Colon (tissue), 2 donors: ENCODE data around the gene CCL11.

ENCODE experiments used
- FAIRE-seq: peaks from 2 replicates; lab custom pipeline; 2012; peaks lifted over from hg19 to GRCh38; lab: Jason Lieb, UNC
- donor health status: control.
- donor health status: control.

Gene CCL11

GRCh38 chr17:34285286-34285792, at the start of gene CCL11:
Gene CCL11, plus strand, starts transcription at chr17:34285742. Its CDS starts 67 bp downstream, at chr17:34285809.
- FAIRE-seq = no peak

DNA sequence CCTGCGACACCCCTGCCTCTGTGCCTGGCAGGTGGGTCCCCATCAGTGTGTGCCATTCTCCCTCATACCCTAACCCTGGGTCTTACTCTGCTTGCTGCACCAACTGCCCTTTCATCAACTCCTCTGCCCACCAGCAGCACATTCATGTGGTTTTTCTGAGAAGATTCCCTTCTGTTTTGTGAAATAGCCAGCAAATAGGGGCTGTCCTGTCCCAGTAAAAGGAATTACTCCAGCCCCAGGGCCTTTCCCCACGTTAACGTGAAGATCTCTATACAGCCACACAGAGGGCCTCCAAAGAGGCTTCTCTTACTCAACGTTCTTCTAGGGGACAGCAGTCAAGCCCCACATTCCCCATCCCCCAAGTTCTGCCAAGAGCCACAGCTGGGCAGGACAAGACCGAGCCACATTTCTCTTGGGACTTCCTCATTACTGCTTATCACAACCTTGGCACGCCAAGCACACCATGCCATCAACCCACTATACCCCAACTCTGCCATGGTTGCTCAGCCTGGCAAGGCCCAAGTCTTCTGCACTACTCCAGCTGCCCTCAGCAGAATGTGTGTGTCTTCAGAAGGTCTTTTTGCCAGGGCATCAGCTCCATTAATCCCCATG, 49.2 kb upstream of the CCL11 start:
- FAIRE-seq = no peak

- FAIRE-seq = no peak
These were observed 48.1 kb upstream of the CCL11 start for GRCh38 chr17:34237458-34237857.

DNA sequence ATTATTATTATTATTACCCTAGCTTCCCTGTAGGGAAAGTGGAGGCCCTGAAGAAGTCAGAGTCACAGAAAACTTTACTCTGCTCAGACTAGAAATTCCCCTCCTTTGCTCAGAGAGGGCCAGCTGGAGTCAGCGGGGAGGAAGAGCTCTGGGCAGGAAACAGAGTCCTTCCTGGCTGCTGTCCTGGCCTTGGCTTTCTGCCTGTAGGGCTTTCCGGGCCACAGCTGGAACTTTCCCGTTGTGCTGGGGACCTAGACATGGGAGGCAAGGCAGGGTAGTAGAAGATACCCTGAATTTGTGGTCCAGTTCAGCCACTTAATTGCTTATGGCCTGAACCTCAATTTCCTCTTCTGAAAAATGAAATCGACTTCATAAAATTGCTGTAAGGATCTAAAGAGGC, 44.5 kb upstream of the CCL11 start:
- no peak for FAIRE-seq

GRCh38 chr17:34242587-34243363, 42.8 kb upstream of the CCL11 start:
- no peak for FAIRE-seq

GRCh38 chr17:34243364-34244320, 41.9 kb upstream of the CCL11 start:
- no peak for FAIRE-seq

- no peak for FAIRE-seq
These were observed 40.1 kb upstream of the CCL11 start for GRCh38 chr17:34245351-34245905.

DNA sequence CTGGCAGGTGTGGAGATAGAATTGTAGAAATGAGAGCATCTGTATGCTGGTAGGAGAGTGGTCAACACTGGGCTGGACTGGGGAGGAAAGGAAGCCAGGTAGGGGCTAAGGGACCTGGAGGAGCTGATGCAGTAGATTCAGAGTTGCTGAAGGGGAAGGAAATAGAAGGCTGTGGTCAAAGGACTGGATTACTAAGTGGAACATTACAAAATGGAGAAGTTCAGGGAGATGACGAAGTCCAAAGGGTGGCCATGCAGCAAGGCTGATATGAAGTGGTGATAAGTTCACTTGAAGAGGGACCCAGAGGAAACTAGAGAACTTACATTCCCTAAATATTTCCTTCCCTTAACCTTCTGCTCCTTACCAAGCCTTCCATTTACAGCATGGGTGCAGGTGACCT, 39.1 kb upstream of the CCL11 start:
- no peak for FAIRE-seq

GRCh38 chr17:34246881-34247280, 38.7 kb upstream of the CCL11 start:
- FAIRE-seq = no peak

- no peak for FAIRE-seq
These were observed 37.0 kb upstream of the CCL11 start for GRCh38 chr17:34248511-34249024.

DNA sequence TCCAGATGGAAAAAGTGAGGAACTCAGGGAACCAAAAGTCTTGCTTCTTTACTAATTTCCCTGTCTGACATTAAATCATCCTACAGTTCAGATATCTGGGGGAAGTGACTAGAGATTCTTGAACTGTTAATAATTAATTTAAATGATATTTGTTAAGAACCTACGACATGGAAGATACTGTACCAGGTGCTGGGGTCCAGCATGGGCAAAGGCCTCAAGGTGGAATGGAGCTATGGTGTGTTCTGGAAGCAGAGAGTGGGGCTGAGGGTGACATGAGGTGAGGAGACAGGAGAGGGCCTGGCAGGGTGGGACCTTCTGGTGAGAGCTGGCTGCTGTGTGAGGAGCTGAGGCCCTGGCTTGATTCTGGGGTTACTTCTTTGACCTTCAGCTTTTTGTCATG, 36.5 kb upstream of the CCL11 start:
- no peak for FAIRE-seq

DNA sequence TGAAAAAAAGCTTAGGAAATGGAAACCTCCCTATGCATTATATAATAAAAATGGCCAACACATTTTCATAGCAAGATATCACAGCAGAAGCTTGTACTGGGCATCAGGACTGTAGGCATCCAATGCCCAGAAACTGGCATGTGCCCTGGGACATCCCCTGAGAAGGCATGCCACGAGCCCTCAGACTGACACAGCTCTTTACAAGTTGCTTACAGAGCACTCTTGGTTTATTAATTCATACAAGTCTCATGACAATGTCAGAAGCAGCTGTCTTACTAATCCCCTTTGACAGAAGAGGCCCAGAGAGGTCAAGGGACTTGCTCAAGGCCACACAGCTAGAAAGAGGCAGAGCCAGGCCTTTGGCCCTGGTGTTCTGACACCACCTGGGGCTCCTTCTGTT, 36.1 kb upstream of the CCL11 start:
- no peak for FAIRE-seq

- FAIRE-seq = no peak
These were observed 34.4 kb upstream of the CCL11 start for GRCh38 chr17:34251186-34251585.

- no peak for FAIRE-seq
These were observed 33.5 kb upstream of the CCL11 start for GRCh38 chr17:34252095-34252443.

- no peak for FAIRE-seq
These were observed 33.0 kb upstream of the CCL11 start for GRCh38 chr17:34252444-34253138.

DNA sequence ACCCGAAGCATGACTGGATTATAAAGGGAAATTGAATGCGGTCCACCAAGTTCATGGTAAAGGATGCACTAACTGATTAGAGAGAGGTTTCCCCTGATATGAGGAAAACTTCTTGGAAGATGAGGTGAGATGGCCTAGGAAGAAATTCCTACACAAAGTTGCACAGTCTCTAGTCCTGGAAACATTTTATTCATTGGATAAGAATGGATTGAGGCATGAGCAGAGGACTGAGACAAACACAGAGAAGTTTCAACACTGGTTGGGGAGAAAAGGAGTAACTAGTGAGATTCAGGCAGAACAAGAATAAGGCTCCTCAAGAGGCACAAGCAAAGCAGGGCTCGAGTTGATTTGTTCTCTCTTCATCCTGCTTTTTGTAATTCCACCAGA, 32.4 kb upstream of the CCL11 start:
- no peak for FAIRE-seq

DNA sequence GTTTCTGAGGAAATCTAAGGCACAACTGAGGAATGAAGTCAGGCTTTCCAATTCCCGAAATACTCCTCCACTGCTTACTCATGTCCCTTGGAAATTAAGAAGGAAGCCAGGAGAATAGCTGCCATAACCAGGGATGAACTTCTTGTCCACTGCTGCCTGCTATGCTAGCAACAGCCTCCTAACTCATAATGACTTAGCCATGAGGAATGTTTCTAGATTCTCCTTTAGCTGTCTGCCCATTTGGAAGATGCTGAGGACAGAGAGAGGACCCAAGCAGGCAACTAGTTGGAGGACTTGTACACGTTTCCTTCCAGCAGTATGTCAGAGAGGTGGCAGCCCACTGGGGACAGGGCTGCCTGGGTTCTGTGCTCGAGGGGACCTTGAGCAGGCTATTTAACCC, 31.4 kb upstream of the CCL11 start:
- FAIRE-seq = no peak

DNA sequence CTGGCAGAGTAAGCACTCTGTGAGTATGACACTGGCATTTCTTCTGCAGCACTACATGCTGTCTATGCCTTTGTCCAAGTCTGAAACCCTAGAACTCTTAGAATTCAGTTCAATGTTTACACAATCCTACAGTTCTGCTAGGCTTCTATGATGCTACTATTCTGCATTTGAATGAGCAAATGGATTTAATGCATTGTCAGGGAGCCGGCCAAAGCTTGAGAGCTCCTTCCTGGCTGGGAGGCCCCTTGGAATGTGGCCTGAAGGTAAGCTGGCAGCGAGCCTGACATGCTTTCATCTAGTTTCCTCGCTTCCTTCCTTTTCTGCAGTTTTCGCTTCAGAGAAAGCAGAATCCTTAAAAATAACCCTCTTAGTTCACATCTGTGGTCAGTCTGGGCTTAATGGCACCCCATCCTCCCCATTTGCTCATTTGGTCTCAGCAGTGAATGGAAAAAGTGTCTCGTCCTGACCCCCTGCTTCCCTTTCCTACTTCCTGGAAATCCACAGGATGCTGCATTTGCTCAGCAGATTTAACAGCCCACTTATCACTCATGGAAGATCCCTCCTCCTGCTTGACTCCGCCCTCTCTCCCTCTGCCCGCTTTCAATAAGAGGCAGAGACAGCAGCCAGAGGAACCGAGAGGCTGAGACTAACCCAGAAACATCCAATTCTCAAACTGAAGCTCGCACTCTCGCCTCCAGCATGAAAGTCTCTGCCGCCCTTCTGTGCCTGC, 30.7 kb upstream of the CCL11 start, which contains the start of gene CCL2:
TSS of gene CCL2 (plus strand) at position 635 of the 730 bp plus-strand sequence. CDS start at position 700, 65 bp downstream.
- FAIRE-seq = no peak

DNA sequence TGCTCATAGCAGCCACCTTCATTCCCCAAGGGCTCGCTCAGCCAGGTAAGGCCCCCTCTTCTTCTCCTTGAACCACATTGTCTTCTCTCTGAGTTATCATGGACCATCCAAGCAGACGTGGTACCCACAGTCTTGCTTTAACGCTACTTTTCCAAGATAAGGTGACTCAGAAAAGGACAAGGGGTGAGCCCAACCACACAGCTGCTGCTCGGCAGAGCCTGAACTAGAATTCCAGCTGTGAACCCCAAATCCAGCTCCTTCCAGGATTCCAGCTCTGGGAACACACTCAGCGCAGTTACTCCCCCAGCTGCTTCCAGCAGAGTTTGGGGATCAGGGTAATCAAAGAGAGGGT, 30.2 kb upstream of the CCL11 start:
- FAIRE-seq = no peak

- FAIRE-seq = no peak
These were observed 29.7 kb upstream of the CCL11 start for GRCh38 chr17:34255841-34256240.
